CD4-positive, alpha-beta T cell treated with Interferon gamma for 1 hour (primary cell): ENCODE measurements around the gene DDIT3.

ENCODE experiments used
- DNase-seq: peaks from one replicate; pipeline ENCODE4 v3.0.0-alpha.2; 2020

The DDIT3 gene

DNA sequence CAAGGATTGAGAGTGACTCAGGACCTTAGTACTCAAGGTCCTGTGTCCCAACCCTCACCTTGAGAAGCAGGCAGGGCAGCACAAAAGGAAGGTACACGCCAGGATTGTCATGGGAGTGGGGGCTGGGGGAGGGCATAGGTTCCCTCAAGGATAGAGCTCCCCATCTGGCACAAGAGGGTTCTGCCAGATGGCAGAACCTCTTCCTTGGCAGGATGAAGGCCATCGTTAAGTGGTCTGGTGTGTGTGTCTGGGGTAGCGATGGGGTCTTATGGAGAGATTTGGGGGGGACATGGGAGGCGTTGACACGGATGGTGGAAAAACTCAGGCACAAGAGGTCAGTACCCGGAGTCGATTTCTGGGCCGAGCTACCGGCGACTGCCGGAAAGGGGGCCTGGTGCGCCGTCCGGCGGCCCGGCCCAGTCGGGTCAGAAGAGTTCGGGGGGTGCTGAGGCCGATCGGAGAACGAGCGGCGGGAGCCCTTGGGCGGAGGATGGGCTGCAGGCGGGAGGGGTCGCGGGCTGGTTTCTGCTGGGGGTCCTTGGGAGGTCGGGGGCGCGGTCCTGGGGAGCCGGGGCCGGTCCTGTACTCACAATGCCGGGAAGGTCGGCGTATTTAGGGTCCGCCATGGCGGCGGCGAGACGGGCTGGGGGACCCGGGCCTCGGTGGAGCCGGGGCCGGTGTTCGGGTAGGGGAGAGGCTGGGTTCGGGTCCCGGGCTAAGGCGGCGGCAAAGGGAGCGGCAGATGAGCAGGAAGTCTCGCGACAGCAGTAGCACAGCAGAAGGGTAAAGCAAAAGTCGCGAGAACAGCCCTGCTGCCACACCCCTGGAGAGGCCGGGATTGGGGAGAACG lies 26.3 kb upstream of the DDIT3 start, which contains the start of gene DCTN2:
Gene DCTN2 (minus strand): TSS at position 755 of the 850 bp plus-strand sequence. CDS start 129 bp downstream, at position 626.
- DNase-seq, result peak; percentile 96

DNA sequence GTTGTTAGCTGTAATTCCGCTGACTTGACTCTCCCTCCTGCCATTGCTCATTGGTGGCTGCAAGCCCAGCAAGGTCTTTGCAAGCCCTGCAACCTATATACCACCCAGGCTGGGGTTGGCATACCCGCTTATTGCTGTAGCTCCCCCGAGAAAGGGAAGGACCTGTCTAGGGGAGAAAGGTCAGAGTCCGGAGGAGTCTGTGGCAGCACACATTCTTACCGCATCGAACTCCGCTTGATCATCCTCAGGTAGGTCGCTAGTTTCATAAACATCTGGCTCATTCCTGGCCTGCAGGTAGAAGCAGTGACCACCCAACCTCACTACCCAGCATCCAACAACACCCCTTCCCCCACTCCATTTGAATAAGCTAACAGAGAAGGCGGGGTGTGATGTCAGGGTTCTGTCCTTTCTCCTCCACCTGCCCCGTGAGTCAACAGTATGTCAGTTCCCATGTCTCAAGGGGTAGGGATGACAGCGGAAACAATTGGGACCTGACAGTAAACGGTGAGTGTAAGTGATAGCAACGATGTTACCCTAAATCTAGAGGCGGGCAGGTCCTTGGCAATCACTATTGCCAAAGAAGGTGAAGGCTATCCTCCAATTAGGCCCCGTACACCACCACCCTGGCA lies 25.6 kb upstream of the DDIT3 start:
- no peak for DNase-seq

DNA sequence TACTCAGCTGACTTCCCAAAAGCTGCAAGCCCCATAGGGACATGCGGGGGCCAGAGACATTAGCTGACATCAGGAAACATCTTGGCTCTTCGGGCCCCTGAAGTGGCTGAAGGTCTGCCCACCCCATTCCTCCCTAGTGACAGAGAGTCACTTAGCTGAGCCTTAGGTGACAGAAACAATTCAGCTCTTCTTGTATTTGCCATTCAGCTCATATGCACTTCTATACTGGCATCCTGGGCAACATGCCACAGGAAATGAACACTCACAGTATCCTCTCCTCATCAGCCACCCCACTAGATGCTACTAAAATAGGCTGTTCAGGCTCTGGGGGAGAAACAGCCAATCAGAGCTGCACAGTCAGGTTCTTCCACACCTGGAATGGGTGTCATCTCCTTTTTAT lies 23.3 kb upstream of the DDIT3 start:
- no peak for DNase-seq

DNA sequence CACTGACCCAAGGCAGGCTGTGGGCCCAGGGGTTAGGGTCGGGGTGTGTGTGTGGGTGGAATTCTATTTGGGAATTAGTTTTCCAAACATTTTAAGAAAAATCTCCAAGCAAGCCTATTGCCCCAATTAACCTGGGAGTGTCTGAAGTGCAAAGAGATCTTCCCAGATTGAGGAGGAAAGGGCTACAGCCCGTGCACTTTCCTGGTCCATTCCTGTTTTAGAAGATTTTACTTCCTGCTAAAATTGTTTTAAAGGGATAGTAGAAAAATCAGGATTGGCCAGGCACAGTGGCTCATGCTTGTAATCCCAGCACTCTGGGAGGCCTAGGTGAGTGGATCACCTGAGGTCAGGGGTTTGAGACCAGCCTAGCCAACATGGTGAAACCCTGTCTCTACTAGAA lies 21.4 kb upstream of the DDIT3 start:
- DNase-seq, result no peak

DNA sequence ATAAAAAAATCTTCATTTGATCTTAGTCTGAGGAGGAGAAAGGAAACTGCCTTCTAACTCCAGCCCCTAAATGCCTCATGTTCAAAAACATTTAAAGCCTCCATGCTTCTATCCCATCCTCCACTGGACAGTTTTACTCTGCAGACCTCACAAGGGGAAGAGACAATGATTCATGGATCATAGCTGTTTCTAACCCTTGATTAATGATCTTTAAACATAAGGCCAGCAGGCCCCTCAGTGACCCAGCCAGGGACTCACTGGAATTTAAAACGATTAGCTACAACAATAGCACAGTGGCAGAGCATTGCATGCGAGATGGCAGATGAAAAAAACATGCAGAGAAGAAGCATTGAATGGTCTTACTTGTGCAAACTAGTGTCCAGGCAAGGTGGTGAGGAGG lies 20.7 kb upstream of the DDIT3 start:
- DNase-seq, result no peak

DNA sequence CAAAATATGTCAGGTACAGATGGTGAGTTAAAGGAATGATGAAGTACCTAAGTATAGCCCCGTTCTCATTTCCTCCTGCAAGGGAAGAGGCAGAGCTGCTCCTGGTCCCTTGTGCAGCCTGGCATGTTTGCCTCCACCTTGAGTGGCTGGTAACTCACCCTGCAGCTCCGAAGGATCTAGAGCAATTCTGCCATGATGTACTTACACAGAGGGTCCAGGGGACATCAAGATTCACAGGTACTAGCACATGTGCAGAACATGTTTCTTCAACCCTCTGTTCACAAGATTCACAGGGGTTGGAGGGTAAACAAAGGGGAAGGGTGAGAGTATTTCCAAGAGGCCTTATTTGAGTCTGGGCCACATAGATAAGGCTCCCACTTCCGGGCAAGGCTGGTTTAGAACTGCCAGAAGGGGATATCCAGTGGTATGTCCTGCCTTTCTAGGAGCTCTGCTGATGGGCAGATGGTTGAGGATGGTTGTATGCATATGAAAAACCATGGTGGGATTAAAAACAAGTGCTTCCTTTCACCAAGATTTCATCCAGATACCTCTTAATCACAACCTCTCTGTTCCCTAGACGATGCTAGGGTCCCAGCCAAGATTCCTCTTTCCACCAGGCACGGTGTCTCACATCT lies 18.9 kb upstream of the DDIT3 start:
- DNase-seq, result no peak

DNA sequence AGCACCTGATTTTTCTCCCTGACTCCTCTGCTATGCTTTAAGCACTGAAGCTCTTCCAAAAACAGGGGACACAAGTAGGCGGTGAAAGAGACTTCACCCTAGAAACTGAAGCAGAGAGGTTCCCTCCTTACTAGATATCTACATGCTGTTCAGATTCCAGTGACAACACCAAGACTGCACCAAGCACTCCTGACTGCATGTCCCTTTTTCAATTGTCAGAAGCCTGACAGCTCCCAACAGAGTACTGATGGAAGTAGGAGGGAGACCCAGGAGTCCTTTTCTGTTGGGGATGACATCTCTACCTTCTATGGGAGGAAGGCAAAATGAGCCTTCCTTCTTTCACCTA lies 16.3 kb upstream of the DDIT3 start:
- no peak for DNase-seq

DNA sequence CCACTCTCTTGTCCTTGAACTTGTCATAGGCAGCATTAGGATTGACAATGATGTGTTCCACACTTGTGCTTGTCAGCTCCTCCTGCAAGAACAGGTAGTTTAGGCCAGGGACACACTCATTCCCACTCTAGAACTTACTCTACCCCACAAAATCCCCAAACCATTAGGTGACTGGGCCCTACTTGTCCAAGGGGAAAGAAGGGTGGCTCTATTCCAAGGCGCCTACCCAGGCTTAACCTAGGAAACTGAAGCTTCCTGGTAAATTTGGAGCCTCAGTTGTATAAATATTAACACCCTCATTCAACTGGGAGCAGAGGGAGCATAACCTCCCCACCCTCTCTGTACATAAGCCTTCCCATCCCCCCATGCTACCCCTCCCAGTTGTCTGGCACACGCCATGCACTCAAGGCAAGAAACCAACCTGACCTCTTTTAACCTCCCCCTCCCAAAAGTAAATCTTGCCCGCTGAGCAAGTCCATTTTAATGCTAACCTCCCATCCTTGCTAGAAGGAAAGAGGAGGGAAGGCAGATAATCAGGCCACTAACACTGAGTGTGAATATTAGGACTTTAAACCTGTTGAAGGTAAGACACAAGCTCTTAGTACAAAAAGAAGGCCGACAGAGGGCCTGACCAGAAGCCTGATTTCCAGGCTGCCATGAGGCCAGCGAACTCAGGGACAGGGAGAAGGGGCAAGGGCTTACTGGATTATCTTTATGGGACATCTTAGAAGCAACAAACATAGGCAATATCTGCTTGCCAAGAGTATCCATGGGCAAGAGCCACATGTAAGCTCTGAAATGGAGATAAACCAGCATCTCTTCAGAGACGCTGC lies 15.7 kb upstream of the DDIT3 start:
- DNase-seq, result no peak

DNA sequence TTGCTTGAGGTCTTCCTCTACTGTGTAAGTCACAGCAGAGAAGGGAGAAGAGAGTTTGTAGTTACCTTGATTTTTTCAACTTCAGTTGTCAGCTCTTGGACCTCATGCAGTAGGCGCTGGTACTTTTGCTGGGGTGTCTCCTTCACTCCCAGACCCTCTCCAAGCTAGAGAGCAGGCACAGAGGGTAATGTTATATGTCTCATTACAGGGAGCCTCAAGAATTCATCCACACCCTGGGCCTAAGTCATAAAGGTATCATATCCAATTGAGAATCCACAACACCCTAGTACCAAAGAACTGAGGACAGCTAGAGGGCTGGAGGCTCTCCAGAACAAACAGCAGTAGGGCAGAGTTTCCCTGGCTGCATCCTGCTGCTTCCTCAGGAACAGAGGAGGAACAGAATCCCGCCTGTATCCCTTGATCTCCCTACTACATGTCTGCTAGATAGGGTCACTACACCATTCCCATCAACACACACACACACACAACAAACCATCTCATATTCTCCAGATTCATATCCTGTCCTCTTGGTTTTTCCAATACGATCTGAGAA lies 14.8 kb upstream of the DDIT3 start:
- no peak for DNase-seq

DNA sequence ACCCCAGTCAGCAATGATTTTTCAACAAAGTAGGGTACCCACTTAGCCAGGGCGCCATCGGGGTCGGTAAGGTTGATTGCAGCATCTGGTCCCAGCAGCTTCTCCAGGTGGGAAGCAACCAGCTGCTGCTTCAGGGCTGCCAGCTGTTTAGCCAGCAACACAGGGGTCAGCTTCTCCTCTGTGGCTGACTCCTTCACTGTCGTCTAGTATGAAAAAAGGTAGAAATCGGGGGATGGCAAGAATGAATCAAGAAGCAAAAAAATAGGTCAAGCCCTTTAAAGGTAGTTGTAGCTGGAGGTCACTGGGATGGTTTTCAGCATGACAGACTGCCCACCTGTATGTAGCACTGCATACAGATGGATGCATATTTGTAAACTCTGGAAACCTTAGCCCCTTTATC lies 13.9 kb upstream of the DDIT3 start:
- DNase-seq, result no peak

DNA sequence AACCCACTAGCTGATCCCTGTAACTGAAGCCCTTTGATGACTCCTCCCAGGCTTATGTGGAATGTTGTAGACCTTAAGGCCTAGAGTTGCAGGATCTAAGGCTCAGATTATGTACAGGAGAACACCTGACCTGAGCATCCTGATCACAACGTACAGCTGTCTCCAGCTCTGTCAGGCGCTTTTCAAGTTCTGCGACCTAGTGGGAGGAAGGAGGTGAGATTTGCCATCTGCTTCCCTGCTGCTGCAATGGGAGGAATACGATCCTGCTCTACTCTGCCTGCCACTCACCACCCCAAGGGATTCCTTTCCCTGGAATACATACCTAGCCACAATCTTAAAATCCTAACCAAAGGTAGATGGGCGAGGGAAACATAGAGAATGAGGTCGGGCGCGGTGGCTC lies 12.8 kb upstream of the DDIT3 start:
- DNase-seq, result no peak

DNA sequence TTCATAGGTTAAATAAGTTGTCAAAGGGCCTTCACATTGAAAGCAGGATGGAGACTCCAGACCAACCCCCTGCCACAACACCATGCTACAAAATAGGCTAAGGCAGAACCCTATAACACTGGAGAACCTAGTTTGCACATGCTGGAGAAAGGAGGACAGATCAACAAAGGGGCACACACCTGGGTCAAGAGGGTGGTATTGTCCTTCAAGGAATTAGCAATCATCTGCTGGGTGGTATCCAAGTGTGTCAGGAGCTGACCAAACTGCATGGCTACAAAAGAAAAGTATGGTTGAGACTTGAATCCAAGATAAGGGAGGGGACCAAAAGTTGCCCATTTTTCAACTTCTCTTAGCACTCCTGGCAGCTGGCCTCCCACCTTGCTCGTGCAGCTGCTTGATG lies 11.5 kb upstream of the DDIT3 start:
- no peak for DNase-seq

DNA sequence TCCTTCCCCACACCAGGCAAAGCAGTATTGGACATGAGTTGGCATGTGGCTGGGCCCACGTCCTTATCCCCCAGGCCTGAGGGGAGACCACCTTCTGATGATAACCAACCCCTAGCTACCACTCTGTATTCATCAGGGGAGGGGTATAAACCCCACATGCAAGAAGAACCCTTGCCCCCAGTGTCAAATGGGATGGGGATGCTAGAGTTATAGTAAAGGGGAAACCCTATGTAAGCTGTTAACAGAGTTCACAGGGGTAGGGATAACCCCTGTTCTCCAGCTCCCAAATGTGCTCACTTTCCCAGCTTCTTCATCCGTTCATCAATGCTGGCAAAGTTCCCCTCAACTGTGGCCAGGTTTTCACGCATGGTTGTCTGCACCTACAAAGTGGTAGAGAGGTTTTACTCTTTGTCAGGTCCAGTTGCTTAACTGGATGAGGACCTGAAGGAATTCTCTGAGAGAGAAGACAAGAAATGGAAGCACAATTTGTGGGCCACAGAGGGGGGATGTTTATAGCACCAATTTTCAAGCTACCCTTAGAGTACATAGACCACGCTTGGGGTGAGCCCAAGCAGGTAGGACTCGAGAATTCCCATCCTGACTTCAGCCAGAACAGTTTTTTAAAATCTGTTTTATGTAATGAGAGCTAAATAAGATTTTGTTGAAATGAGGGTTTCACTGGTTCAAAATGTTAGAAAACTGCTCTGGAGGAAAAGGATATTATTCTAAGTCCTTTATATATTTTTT lies 10.3 kb upstream of the DDIT3 start:
- no peak for DNase-seq

DNA sequence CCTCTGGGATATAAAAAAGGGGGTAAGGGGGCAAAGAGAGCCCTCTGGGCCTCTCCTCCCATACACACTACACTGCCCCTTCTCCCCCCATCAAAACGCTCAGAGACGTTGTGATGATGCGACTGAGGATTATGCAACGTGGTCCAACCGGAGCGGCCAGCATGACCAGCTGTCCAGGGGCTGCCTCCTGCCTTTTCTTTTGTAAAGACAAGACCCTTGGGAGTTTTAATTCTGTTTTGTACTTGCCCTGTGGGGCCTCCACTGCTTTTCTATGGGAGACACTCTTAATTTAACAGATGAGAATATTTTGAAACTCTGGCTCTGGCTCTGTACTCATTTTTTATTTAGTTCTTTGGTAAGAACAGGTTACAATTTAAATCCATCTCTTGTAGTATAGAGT lies 9.5 kb upstream of the DDIT3 start:
- no peak for DNase-seq

DNA sequence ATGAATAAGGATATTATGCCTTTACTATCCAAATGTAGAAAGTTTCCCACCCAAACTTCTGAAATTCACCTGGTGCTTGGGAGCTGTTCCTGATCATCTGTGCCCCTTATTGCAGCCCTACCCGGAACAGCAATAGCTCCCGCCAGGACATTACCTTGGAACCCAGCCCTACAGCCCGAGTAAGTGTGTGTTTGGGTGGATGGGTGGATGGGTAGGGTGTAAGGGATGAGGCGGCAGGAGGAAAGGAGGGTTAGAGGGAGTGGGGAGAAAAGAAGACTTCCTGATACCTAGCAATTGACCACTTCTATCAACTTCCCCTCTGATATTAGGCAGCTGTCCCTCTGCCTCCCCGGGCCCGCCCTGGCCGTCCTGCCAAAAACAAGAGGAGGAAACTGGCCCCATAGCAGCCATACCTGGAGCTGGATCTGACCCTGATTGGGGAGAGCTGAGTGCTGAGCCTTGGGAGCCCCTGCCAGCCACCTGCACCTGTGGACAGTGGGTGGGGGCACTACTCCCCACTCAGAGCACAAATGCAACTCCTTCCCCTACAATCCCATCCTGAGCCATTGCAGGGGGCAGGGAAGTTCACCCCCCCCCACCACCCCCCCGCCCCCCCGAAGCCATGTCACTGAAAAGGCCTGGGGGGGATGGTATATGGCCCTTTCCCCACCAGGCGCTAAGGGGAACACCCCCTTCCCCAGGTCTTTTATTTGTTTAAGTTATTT lies 8.7 kb upstream of the DDIT3 start:
- DNase-seq, result no peak

DNA sequence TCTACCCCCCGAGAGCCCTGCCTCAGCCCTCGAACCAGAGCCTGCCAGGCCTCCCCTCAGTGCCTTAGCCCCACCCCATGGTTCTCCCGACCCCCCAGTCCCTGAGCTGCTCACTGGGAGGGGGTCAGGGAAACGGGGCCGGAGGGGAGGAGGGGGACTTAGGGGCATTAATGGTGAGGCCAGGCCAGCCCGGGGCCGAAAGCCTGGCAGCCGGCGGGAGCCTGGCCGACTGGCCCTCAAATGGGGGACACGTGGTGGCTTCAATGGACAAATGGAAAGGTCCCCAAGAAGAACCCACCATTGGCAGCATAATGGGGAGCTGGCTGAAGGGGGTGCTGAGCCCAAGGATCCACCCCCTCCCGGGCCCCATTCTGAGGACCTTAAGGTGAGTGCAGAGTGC lies 7.9 kb upstream of the DDIT3 start:
- DNase-seq, result no peak

DNA sequence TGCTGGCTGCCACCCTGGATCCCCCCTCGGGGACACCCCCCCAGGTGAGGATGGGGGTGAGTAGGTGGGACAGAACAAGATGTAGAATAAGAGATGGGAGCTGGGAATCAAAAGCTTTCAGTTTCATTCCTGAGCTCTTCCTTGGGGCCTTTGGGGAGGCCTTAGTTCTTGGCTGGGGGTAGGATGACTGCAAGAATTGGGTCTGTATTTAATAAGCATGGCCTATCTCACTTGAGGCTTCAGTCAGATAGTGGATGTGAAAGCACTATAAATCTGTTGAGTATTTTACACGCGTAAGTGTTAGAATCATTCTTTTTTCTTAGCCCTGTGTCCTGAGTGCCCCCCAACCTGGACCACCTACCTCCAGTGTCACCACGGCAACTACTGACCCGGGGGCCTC lies 6.9 kb upstream of the DDIT3 start:
- no peak for DNase-seq

DNA sequence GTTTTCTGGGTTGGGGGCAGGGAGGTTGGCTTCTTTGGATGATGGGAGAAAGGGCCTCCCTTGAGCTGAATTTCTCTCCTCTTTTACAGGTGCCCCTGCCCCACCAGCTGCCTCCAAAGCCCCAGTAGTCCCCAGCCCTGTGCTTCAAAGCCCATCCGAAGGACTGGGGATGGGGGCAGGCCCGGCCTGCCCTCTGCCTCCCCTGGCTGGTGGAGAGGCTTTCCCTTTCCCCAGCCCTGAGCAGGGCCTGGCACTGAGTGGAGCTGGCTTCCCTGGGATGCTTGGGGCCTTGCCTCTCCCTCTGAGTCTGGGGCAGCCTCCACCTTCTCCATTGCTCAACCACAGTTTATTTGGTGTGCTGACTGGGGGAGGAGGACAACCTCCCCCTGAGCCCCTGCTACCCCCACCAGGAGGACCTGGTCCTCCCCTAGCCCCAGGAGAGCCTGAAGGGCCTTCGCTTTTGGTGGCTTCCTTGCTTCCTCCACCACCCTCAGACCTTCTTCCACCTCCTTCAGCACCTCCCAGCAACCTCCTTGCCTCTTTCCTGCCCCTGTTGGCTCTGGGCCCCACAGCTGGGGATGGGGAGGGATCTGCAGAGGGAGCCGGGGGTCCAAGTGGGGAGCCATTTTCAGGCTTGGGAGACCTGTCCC lies 6.3 kb upstream of the DDIT3 start:
- DNase-seq, result no peak

DNA sequence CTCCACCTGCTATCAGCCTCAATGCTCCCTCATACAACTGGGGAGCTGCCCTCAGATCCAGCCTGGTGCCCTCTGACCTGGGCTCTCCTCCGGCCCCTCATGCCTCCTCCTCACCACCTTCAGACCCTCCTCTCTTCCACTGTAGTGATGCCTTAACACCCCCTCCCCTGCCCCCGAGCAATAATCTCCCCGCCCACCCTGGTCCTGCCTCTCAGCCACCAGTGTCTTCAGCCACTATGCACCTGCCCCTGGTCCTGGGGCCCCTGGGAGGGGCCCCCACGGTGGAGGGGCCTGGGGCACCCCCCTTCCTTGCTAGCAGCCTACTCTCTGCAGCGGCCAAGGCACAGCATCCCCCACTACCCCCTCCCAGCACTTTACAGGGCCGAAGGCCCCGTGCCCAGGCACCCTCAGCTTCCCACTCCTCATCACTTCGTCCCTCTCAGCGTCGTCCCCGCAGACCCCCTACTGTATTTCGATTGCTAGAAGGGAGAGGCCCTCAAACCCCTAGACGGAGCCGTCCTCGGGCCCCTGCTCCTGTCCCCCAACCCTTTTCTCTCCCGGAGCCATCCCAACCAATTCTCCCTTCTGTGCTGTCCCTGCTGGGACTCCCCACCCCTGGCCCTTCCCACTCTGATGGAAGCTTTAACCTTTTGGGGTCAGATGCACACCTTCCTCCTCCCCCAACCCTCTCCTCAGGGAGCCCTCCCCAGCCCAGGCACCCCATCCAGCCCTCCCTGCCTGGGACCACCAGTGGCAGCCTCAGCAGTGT lies 5.5 kb upstream of the DDIT3 start:
- no peak for DNase-seq
